Lung (tissue), 12 donors: Measurements from ENCODE around the gene ATXN10. TPM values are rescaled to one million over a fixed set of nuclear protein-coding genes. Genes with fewer than 3 reads are reported as not detected.
A peak's percentile ranks its signal among the peaks of the same experiment; 100 is the strongest.

Source experiments
- ATAC-seq: fragments of 200-7000 bp; cut with Tn5 transposase; one replicate; pipeline ENCODE4 v1.9.1; 2020; ENCODE audit warnings: moderate number of reproducible peaks; ENCODE audit not compliant: insufficient read depth, low FRiP score
- DNase-seq, 3 donors: peaks; one replicate each; pipeline ENCODE4 v3.0.0-alpha.2; 2013 to 2017
- H3K27ac ChIP-seq, 2 donors: one replicate each; pipeline ENCODE4 v1.5.1; 2013; ENCODE audit warnings: mild to moderate bottlenecking in 2 of 2, moderate library complexity in 2 of 2, control low read depth in 1 of 2, inconsistent platforms in 1 of 2, low read depth in 1 of 2, low read length in 1 of 2
- H3K27me3 ChIP-seq, 3 donors: one replicate each; pipeline ENCODE4 v1.5.1; 2013; ENCODE audit warnings: low read length in 2 of 3; ENCODE audit not compliant: control insufficient read depth in 3 of 3, insufficient read depth in 3 of 3
- H3K36me3 ChIP-seq, 4 donors: one replicate each; pipeline ENCODE4 v1.5.1; 2013; ENCODE audit warnings: low read length in 4 of 4, mild to moderate bottlenecking in 1 of 4, moderate library complexity in 1 of 4; ENCODE audit not compliant: control insufficient read depth in 4 of 4, insufficient read depth in 4 of 4
- H3K4me1 ChIP-seq, 5 donors: one replicate each; pipeline ENCODE4 v1.5.1; 2013; ENCODE audit warnings: low read length in 5 of 5, mild to moderate bottlenecking in 2 of 5, moderate library complexity in 1 of 5; ENCODE audit not compliant: control insufficient read depth in 5 of 5, insufficient read depth in 5 of 5
- H3K4me3 ChIP-seq: one replicate; pipeline ENCODE4 v1.5.1; 2013; ENCODE audit warnings: mild to moderate bottlenecking, control low read depth, moderate library complexity
- H3K9ac ChIP-seq, 2 donors: one replicate each; pipeline ENCODE4 v1.5.1; 2013; ENCODE audit warnings: low read length in 2 of 2, control low read depth in 1 of 2; ENCODE audit not compliant: insufficient read depth in 1 of 2
- H3K9me3 ChIP-seq, 4 donors: one replicate each; pipeline ENCODE4 v1.5.1; 2013; ENCODE audit warnings: low read length in 3 of 4, mild to moderate bottlenecking in 1 of 4, moderate library complexity in 1 of 4; ENCODE audit not compliant: control insufficient read depth in 4 of 4, insufficient read depth in 3 of 4
- WGBS, 2 donors: extraction: QIAGEN DNeasy Blood & Tissue Kit; methylation state at CpG; one replicate each; pipeline ENCODE4 v1.1.7; 2013; 5-methylcytosine and 5-hydroxymethylcytosine counted together
- polyA plus RNA-seq, 2 donors: library from polyadenylated mRNA; stranded (reverse); fragments of 200-250 nt; gene quantifications; one replicate each; pipeline ENCODE4 v1.2.1, GENCODE V29; 2013
- total RNA-seq, 2 donors: library from RNA; depleted of rRNA in 1 of 2; stranded (reverse); fragments of >200 nt in 1 of 2; gene quantifications; one replicate each; pipeline ENCODE4 v1.2.1, GENCODE V29; 2014 to 2021
- TF ChIP-seq, protein P1 (sequence below): IDR thresholded peaks from 2 replicates; pipeline ENCODE4 v1.5.1; 2012; ENCODE audit warnings: mild to moderate bottlenecking; ENCODE audit errors: control extremely low read depth, extremely low read depth
- donor health status: control.
- donor health status: control.
- donor health status: Bipolar disorder and iron deficiency.
- donor health status: healthy.
- donor health status: DM: yes; HTN: yes; CAD: no.

The ATXN10 gene
- total and polyA plus RNA-seq, 4 donors: 41.9 to 164 (median 92.2) TPM

GRCh38 chr22:45891471-45891995 lies 219.9 kb downstream of the ATXN10 start:
- Histone ChIP-seq H3K4me3 (no peak overlapping the region), H3K36me3 (no peaks in the 10 kb centered on the region), H3K9ac (no peak overlapping the region), H3K27ac (no peak overlapping the region), H3K27me3 (peaks cover 0 to 3% (median 3%) of the 10 kb centered on the region in 3 donors), H3K9me3 (peaks cover 0 to 3% (median 0%) of the 10 kb centered on the region in 4 donors), H3K4me1 (peaks cover 0 to 18% (median 6%) of the 10 kb centered on the region in 5 donors)
- 33 to 48% methylated on average over 23 to 25 of the region's 25 CpGs for WGBS, 2 donors
- no peak for ATAC-seq
- DNase-seq: peak in 1 of 3 donors; percentile 13
- TF ChIP-seq, protein P1, sequence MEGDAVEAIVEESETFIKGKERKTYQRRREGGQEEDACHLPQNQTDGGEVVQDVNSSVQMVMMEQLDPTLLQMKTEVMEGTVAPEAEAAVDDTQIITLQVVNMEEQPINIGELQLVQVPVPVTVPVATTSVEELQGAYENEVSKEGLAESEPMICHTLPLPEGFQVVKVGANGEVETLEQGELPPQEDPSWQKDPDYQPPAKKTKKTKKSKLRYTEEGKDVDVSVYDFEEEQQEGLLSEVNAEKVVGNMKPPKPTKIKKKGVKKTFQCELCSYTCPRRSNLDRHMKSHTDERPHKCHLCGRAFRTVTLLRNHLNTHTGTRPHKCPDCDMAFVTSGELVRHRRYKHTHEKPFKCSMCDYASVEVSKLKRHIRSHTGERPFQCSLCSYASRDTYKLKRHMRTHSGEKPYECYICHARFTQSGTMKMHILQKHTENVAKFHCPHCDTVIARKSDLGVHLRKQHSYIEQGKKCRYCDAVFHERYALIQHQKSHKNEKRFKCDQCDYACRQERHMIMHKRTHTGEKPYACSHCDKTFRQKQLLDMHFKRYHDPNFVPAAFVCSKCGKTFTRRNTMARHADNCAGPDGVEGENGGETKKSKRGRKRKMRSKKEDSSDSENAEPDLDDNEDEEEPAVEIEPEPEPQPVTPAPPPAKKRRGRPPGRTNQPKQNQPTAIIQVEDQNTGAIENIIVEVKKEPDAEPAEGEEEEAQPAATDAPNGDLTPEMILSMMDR: no peak

DNA sequence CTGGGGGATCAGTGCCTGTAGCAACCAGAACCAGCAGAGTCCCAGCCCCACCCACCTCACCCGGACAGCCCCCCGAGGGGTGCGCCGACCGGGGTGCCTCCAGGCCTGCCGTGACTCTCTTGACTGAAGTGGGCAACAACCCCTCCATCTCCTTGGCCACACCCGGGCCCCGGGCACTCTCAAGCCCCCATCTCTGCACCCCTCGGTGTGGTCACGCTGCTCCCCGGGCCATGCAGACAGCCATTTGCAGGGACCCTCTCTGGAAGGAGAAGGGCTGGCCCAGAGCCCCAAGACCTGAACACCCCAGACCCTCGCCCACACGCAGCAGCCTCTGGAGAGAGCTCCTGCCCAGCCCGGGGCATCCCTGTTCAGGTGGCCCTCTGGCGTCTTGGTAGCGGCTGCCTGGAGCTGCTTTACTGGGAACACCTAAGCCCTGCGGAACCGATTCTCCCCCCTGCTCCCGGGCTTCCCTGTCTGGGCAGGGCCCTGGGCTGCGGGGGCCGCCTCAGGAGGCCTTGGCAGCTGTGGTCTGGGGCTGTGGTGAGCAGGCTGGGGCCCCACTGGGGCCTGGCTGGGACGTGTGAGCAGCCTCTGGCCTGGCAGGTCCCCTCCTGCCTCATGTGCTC lies 220.5 kb downstream of the ATXN10 start:
- no peak overlapping the region for H3K4me3 ChIP-seq
- H3K9me3 ChIP-seq: peaks cover 0 to 3% (median 0%) of the 10 kb centered on the region in 4 donors
- peaks cover 0 to 24% (median 9%) of the 10 kb centered on the region in 5 donors for H3K4me1 ChIP-seq
- no peaks in the 10 kb centered on the region for H3K36me3 ChIP-seq
- WGBS, 2 donors: 66 to 69% methylated on average over 22 of the region's 22 CpGs
- peaks cover 0 to 3% (median 3%) of the 10 kb centered on the region in 3 donors for H3K27me3 ChIP-seq
- no peak overlapping the region for H3K9ac ChIP-seq
- H3K27ac ChIP-seq: no peak overlapping the region
- TF ChIP-seq, protein P1: no peak
- ATAC-seq (no peak), DNase-seq (peak in 1 of 3 donors; percentile 11)

GRCh38 chr22:45892681-45893461 lies 221.2 kb downstream of the ATXN10 start:
- no peak overlapping the region for H3K4me3 ChIP-seq
- TF ChIP-seq, protein P1: no peak
- H3K9ac ChIP-seq: no peak overlapping the region
- 77 to 81% methylated on average over 16 of the region's 16 CpGs for WGBS, 2 donors
- no peaks in the 10 kb centered on the region for H3K36me3 ChIP-seq
- H3K4me1 ChIP-seq: peaks cover 0 to 29% (median 5%) of the 10 kb centered on the region in 5 donors
- ATAC-seq (no peak), DNase-seq (peak in 1 of 3 donors; percentile 9)
- H3K27ac ChIP-seq: no peak overlapping the region
- H3K9me3 ChIP-seq: no peaks in the 10 kb centered on the region
- no peaks in the 10 kb centered on the region for H3K27me3 ChIP-seq
